Stomach (tissue), 9 donors: ENCODE data around the gene DYRK1A. TPM values are rescaled to one million over a fixed set of nuclear protein-coding genes. Genes with fewer than 3 reads are reported as not detected.

Source experiments
- DNase-seq, 2 donors: peaks; one replicate each; pipeline versions ENCODE4 v3.0.0 to v3.0.0-alpha.2; 2013 to 2019
- H3K27ac ChIP-seq, 5 donors: fragments of 200-600 bp in 4 of 5; sonication (generic) in 4 of 5; one replicate each; pipeline ENCODE4 v1.5.1; 2013 to 2019; ENCODE audit warnings: mild to moderate bottlenecking in 1 of 5, moderate library complexity in 1 of 5
- H3K27me3 ChIP-seq, 3 donors: fragments of 200-600 bp; sonication (generic); one replicate each; pipeline ENCODE4 v1.5.1; 2017 to 2019; ENCODE audit warnings: mixed run types in 1 of 3
- H3K36me3 ChIP-seq, 4 donors: fragments of 200-600 bp; sonication (generic); 1 replicate in 3 of 4; 2 replicates in 1 of 4; pipeline ENCODE4 v1.5.1; 2016 to 2019
- H3K4me1 ChIP-seq, 4 donors: fragments of 200-600 bp; sonication (generic); one replicate each; pipeline ENCODE4 v1.5.1; 2016 to 2019
- H3K4me3 ChIP-seq, 4 donors: fragments of 200-600 bp; sonication (generic) in 3 of 4; one replicate each; pipeline ENCODE4 v1.5.1; 2016 to 2019; ENCODE audit warnings: mild to moderate bottlenecking in 1 of 4
- H3K9me3 ChIP-seq, 4 donors: fragments of 200-600 bp; sonication (generic); one replicate each; pipeline ENCODE4 v1.5.1; 2016 to 2019
- EP300 ChIP-seq: sonication (generic); formaldehyde crosslinking; IDR thresholded peaks from one replicate; pipeline ENCODE4 v1.6.1; 2017; ENCODE audit warnings: antibody characterized with exemption
- POLR2A ChIP-seq, 4 donors: fragments of 450-650 bp; IDR thresholded peaks; one replicate each; pipeline ENCODE4 v1.6.1; 2016; ENCODE audit warnings: antibody characterized with exemption in 4 of 4, control low read depth in 2 of 4, mild to moderate bottlenecking in 1 of 4, moderate library complexity in 1 of 4
- POLR2AphosphoS5 ChIP-seq, 3 donors: sonication (generic); formaldehyde crosslinking; IDR thresholded peaks; one replicate each; pipeline ENCODE4 v1.6.1; 2016; ENCODE audit warnings: antibody characterized with exemption in 3 of 3
- WGBS, 5 donors: extraction: QIAGEN DNeasy Blood & Tissue Kit in 3 of 5; methylation state at CpG; one replicate each; pipeline versions ENCODE4 v1.1.5 to v1.1.7; 2013 to 2018; 5-methylcytosine and 5-hydroxymethylcytosine counted together
- intact Hi-C: fragments of 100-400 bp; cut with DNase I; formaldehyde crosslinking; loops from one replicate; pipeline ENCODE4 v1.15.1; 2023; ENCODE audit warnings: low total_unique reads
- polyA plus RNA-seq, 3 donors: library from polyadenylated mRNA; stranded (reverse); fragments of 200-250 nt; gene quantifications; one replicate each; pipeline ENCODE4 v1.2.3, GENCODE V29; 2013
- total RNA-seq, 5 donors: library from RNA; depleted of rRNA; stranded (reverse); fragments of >200 nt; gene quantifications; one replicate each; pipeline versions ENCODE4 v1.1.0 to v1.2.3, GENCODE V29; 2014 to 2016
- TF ChIP-seq, protein P1 (sequence below), 7 experiments: fragments of 450-650 bp in 4 of 7; fragments of 200-600 bp in 3 of 7; sonication (generic) in 3 of 7; IDR thresholded peaks; one replicate each; pipeline ENCODE4 v1.5.1; 2016 to 2019; ENCODE audit warnings: antibody characterized with exemption in 7 of 7, control low read depth in 2 of 7, mild to moderate bottlenecking in 1 of 7
- donor health status: healthy with polysubstance abuse.
- donor health status: Bipolar disorder and iron deficiency.
- donor health status: healthy.

Gene DYRK1A
- total and polyA plus RNA-seq, 8 donors: 10.1 to 124 (median 67.0) TPM

GRCh38 chr21:37552496-37553029, 186.0 kb downstream of the DYRK1A start:
- DNase-seq: no peak
- intact Hi-C loops: no loop called here
- Histone ChIP-seq H3K4me1 (peaks cover 0 to 17% (median 14%) of the 10 kb centered on the region in 4 donors), H3K36me3 (no peaks in the 10 kb centered on the region), H3K4me3 (no peak overlapping the region), H3K27me3 (no peaks in the 10 kb centered on the region), H3K27ac (no peak overlapping the region), H3K9me3 (no peaks in the 10 kb centered on the region)
- WGBS, 5 donors: 80 to 96% (median 93%) methylated on average over 9 to 10 of the region's 10 CpGs
- TF ChIP-seq, protein P1, sequence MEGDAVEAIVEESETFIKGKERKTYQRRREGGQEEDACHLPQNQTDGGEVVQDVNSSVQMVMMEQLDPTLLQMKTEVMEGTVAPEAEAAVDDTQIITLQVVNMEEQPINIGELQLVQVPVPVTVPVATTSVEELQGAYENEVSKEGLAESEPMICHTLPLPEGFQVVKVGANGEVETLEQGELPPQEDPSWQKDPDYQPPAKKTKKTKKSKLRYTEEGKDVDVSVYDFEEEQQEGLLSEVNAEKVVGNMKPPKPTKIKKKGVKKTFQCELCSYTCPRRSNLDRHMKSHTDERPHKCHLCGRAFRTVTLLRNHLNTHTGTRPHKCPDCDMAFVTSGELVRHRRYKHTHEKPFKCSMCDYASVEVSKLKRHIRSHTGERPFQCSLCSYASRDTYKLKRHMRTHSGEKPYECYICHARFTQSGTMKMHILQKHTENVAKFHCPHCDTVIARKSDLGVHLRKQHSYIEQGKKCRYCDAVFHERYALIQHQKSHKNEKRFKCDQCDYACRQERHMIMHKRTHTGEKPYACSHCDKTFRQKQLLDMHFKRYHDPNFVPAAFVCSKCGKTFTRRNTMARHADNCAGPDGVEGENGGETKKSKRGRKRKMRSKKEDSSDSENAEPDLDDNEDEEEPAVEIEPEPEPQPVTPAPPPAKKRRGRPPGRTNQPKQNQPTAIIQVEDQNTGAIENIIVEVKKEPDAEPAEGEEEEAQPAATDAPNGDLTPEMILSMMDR (IDR thresholded peaks at IDR 0.05): no peak
- TF ChIP-seq POLR2AphosphoS5 (IDR thresholded peaks at IDR 0.05) (no peak), POLR2A (IDR thresholded peaks at IDR 0.05) (no peak), EP300 (no peak)

- H3K4me3 ChIP-seq: no peak overlapping the region
- H3K4me1 ChIP-seq: peaks cover 0 to 17% (median 14%) of the 10 kb centered on the region in 4 donors
- TF ChIP-seq, protein P1 (IDR thresholded peaks at IDR 0.05): no peak
- TF ChIP-seq EP300 (no peak), POLR2AphosphoS5 (IDR thresholded peaks at IDR 0.05) (no peak), POLR2A (IDR thresholded peaks at IDR 0.05) (no peak)
- no peak for DNase-seq
- no peaks in the 10 kb centered on the region for H3K9me3 ChIP-seq
- WGBS, 5 donors: 65 to 77% (median 72%) methylated on average over 10 of the region's 10 CpGs
- intact Hi-C loops: no loop called here
- H3K36me3 ChIP-seq: no peaks in the 10 kb centered on the region
- H3K27ac ChIP-seq: no peak overlapping the region
- no peaks in the 10 kb centered on the region for H3K27me3 ChIP-seq
Observed at GRCh38 chr21:37553078-37553481, 186.5 kb downstream of the DYRK1A start.

- no peak for DNase-seq
- WGBS, 5 donors: 80 to 91% (median 86%) methylated on average over 15 of the region's 15 CpGs
- no peak overlapping the region for H3K4me3 ChIP-seq
- no peak overlapping the region for H3K27ac ChIP-seq
- H3K27me3 ChIP-seq: no peaks in the 10 kb centered on the region
- intact Hi-C loops: no loop called here
- H3K4me1 ChIP-seq: peaks cover 0 to 17% (median 14%) of the 10 kb centered on the region in 4 donors
- H3K9me3 ChIP-seq: no peaks in the 10 kb centered on the region
- no peaks in the 10 kb centered on the region for H3K36me3 ChIP-seq
- TF ChIP-seq, protein P1 (IDR thresholded peaks at IDR 0.05): no peak
- no peak for TF ChIP-seq EP300
Observed at GRCh38 chr21:37554661-37555379, 188.2 kb downstream of the DYRK1A start.

GRCh38 chr21:37555672-37556261, 189.2 kb downstream of the DYRK1A start:
- intact Hi-C loops: no loop called here
- 64 to 75% (median 70%) methylated on average over 15 of the region's 15 CpGs for WGBS, 5 donors
- Histone ChIP-seq H3K4me1 (peaks cover 0 to 15% (median 12%) of the 10 kb centered on the region in 4 donors), H3K9me3 (no peaks in the 10 kb centered on the region), H3K27ac (no peak overlapping the region), H3K27me3 (no peaks in the 10 kb centered on the region), H3K36me3 (no peaks in the 10 kb centered on the region), H3K4me3 (no peak overlapping the region)
- TF ChIP-seq POLR2A (IDR thresholded peaks at IDR 0.05) (no peak), POLR2AphosphoS5 (IDR thresholded peaks at IDR 0.05) (no peak), EP300 (no peak)
- TF ChIP-seq, protein P1 (IDR thresholded peaks at IDR 0.05): no peak
- DNase-seq: no peak
